ENCODE measurements around the gene PKP1.

PKP1 gene

DNA sequence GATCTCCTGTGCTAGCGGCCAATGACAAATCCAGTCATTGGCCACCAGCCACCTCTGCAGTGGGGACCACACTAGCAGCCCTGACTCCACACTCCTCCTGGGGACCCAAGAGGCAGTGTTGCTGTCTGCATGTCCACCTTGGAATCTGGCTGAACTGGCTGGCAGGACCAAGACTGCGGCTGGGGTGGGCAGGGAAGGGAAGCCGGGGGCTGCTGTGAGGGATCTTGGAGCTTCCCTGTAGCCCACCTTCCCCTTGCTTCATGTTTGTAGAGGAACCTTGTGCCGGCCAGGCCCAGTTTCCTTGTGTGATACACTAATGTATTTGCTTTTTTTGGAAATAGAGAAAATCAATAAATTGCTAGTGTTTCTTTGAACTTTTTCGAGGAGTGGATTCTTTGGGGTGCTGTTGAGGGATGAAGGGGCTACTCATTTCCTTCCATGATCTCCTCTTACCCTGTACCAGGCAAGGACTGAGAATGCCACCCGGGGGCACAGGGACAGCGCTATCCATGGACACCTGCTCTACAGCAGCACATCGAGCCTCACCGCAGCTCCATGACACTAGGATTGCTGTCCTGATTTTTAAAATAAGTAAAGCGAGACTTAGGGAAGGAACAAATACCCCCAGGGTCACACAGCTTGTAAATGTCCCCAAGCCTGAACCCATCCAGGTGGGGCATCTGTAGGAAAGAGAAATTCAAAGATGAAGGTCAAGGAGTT, 49.5 kb downstream of the PKP1 start:
- no peak for TF ChIP-seq ZFX (IDR thresholded peaks at IDR 0.05)
- TF ChIP-seq, protein P1, sequence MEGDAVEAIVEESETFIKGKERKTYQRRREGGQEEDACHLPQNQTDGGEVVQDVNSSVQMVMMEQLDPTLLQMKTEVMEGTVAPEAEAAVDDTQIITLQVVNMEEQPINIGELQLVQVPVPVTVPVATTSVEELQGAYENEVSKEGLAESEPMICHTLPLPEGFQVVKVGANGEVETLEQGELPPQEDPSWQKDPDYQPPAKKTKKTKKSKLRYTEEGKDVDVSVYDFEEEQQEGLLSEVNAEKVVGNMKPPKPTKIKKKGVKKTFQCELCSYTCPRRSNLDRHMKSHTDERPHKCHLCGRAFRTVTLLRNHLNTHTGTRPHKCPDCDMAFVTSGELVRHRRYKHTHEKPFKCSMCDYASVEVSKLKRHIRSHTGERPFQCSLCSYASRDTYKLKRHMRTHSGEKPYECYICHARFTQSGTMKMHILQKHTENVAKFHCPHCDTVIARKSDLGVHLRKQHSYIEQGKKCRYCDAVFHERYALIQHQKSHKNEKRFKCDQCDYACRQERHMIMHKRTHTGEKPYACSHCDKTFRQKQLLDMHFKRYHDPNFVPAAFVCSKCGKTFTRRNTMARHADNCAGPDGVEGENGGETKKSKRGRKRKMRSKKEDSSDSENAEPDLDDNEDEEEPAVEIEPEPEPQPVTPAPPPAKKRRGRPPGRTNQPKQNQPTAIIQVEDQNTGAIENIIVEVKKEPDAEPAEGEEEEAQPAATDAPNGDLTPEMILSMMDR (conservative IDR thresholded peaks at IDR 0.05): no peak

DNA sequence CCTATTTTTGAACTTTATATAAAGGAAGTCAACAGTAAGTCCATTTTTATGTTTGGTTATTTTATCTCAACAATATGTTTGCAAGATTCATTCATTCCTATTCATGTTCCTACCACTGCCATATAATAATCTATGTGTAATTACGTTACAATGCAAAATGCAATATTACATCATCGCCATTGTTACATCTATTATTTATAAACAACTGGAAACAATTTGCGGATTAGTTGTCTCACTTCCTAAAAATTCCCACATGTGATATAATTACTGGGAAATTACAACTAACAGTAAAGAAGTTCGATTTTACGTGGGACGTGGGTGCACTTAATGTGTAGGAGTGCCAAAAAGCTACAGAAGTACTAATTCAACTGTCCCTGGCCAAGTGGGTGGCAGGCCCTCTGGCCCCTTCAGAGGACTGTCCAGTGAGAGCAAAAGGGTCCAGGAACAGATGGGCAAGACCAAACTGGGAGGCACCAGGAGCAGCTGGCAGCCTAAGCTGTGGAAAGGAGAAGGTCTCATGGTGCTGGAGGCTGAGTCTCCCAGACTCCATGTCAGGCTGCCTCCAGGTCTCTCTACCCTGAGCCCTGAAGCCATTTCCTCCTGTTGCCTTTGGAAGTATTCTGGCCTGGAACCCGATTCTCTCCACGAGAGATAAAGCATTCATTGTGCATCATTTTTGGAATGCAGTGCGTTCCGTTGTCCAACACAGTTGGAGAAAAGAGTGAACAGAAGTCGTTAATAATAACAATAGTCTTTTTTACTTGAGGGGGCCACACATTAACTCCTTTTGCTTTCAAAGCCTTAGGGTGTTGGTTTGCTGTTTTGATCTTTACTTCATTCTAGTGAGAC, 51.2 kb downstream of the PKP1 start:
- TF ChIP-seq, protein P1 (conservative IDR thresholded peaks at IDR 0.05): no peak
- no peak for TF ChIP-seq ZFX (IDR thresholded peaks at IDR 0.05)
- H3K27ac ChIP-seq: no peak overlapping the region

More for the DNA sequence above, 49.5 kb downstream of the PKP1 start:
- H3K27ac ChIP-seq: no peak overlapping the region

DNA sequence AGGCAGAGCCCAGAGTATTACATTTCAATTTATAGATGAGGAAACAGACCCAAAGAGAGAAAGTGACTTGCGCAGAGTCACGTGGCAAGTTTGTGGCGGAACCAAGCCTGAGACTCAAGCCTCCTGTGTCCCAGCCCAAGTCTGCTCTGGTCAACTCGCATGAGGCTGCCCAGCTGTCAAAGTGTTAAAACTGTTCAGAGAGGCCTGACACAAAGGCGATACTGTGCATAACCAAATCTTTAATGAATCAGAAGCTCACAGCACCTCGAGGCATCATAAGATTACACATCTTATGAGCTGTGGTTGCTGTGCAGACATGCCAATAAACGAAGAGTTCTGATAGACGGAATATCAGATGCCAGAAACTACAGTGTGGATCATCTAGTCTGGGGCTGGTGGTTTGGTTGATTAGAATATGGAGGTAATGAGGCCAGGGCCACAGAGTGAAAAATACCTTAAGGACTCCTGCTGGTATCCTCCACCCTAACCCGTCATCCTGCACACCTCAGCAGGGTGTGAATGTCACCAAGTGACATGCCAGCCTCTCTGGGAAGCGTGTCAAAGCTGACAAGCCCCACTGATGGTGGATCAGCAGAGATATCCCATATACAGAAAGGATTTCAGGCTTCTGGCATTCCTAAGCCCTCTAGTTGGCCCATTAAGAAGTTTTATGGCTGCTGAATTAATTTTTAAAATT, 52.0 kb downstream of the PKP1 start:
- TF ChIP-seq ZFX (IDR thresholded peaks at IDR 0.05): no peak
- TF ChIP-seq, protein P1 (conservative IDR thresholded peaks at IDR 0.05): no peak
- H3K27ac ChIP-seq: no peak overlapping the region

DNA sequence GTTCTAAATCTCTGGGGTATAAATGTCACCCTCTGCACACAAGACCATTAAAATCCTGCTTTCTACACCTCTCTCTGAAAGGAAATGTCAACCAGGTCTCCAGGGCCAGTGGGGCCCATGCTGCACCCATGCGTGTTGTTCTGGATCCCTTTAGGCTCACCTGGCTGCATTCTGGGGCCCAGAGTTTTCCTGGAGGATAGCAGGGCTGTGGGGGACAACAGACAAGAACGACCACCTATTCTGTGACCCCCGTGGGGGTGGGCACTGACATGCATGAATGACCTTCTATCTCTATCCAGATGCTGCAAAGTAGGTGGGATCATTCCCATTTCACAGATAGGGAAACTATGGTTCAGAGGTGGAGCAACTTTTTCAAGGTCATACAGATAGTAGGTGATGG, 52.6 kb downstream of the PKP1 start:
- TF ChIP-seq, protein P1 (conservative IDR thresholded peaks at IDR 0.05): no peak
- no peak for TF ChIP-seq ZFX (IDR thresholded peaks at IDR 0.05)
- H3K27ac ChIP-seq: no peak overlapping the region

DNA sequence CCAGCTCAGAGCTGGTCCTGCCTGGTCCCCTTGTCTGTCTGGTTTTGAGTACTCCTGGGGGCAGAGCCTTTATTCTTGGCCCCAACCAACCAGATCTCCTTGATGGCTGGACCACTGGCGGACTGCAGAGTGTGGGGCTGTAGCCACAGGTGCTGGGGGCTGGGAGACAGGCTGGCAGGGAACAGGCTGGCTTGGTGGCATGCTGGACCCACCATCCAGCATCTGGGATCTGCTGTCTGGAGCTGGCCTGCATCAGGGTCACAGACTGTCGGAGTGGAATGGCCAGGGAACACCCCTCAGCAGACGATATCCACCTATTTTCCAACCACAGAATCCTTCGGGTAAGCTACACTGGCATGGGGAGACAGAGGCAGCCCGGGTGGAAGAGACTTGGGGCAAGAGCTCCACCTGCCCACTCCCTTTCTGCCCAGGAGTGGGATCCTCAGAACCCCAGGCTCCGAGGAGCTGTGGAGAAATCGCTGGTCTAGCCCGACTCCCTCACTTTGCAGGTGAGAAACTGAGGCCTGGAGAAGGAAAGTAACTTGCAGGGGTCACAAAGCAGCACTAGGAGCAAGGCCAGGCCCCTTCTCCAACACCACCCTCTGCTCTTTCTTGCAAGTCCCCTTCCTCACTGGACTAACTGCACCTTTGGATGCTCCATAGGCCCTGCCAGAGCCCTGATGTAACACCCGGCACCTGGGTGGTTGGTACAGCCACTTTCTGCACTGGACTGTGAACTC, 53.6 kb downstream of the PKP1 start:
- H3K27ac ChIP-seq: no peak overlapping the region
- TF ChIP-seq, protein P1 (conservative IDR thresholded peaks at IDR 0.05): no peak
- TF ChIP-seq ZFX (IDR thresholded peaks at IDR 0.05): no peak

DNA sequence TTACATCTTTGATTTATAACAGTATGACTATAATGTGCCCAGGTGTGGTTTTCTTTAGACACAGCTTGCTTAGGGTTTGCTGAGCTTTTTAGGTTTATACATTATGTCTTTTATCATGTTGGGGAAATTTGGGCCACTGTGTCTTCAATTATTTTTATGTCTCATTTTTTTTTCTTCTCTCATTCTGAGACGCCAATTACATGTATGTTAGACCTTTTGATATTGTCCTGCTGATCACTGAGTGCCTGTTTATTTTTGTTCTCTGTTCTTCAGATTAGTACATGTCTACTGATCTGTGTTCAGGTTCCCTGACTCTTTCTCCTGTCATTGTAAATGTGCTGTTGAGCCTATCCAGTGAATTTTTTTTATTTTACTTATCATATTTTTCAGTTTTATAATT, 58.1 kb downstream of the PKP1 start:
- H3K27ac ChIP-seq: no peak overlapping the region
- TF ChIP-seq ZFX (IDR thresholded peaks at IDR 0.05): no peak
- TF ChIP-seq, protein P1 (conservative IDR thresholded peaks at IDR 0.05): no peak

Data from C4-2B (cell line).